ENCODE measurements around the gene SPNS3.

- TF ChIP-seq CTCF (IDR thresholded peaks at IDR 0.05; ENCODE audit: low read length) (no peak), EZH2 (IDR thresholded peaks at IDR 0.05; ENCODE audit: borderline replicate concordance, low read length) (no peak)
Measured at GRCh38 chr17:4534515-4534914, 100.8 kb downstream of the SPNS3 start.

Data from OCI-LY1 (cell line).